Common myeloid progenitor, CD34-positive (primary cell): ENCODE measurements around the gene FUZ.

Experiments used
- CTCF ChIA-PET: fragments of 350-600 bp; sonication (Branson Sonifier 250); formaldehyde crosslinking; loops from one replicate; lab custom pipeline; 2021; ENCODE audit warnings: antibody characterized with exemption; lab: Charles Lee
- POLR2A ChIA-PET: fragments of 350-600 bp; sonication (Branson Sonifier 250); formaldehyde crosslinking; loops from one replicate; lab custom pipeline; 2021; ENCODE audit warnings: antibody characterized with exemption; lab: Charles Lee
- DNase-seq, 3 donors: peaks; one replicate each; pipeline versions ENCODE4 v3.0.0 to v3.0.0-alpha.2; 2013
- H3K27ac ChIP-seq, 2 experiments: 1 replicate in 1 of 2; 2 replicates in 1 of 2; pipeline ENCODE4 v1.7.0; 2013; ENCODE audit warnings: inconsistent platforms in 2 of 2, low read length in 2 of 2, mild to moderate bottlenecking in 2 of 2, low read depth in 1 of 2, moderate library complexity in 1 of 2; ENCODE audit not compliant: severe bottlenecking in 2 of 2, insufficient read depth in 1 of 2, poor library complexity in 1 of 2
- H3K27me3 ChIP-seq, 5 experiments: replicated peaks in 2 of 5; 1 replicate in 3 of 5; 2 replicates in 2 of 5; pipeline versions ENCODE4 v1.6.1 to v1.7.0; 2013; ENCODE audit warnings: low read length in 4 of 5, mild to moderate bottlenecking in 2 of 5, moderate library complexity in 2 of 5, inconsistent platforms in 1 of 5; ENCODE audit not compliant: insufficient read depth in 5 of 5, control insufficient read depth in 4 of 5
- H3K36me3 ChIP-seq, 4 experiments: 1 replicate in 2 of 4; 2 replicates in 2 of 4; pipeline versions ENCODE4 v1.6.1 to v1.7.0; 2013; ENCODE audit warnings: low read length in 3 of 4, control low read depth in 1 of 4, mild to moderate bottlenecking in 1 of 4; ENCODE audit not compliant: control insufficient read depth in 4 of 4, insufficient read depth in 4 of 4
- H3K4me1 ChIP-seq, 4 experiments: 1 replicate in 3 of 4; 2 replicates in 1 of 4; pipeline versions ENCODE4 v1.6.1 to v1.7.1; 2013; ENCODE audit warnings: low read length in 3 of 4, mild to moderate bottlenecking in 3 of 4, control low read depth in 1 of 4, inconsistent platforms in 1 of 4, moderate library complexity in 1 of 4; ENCODE audit not compliant: control insufficient read depth in 4 of 4, insufficient read depth in 4 of 4; ENCODE audit errors: control extremely low read depth in 1 of 4
- H3K4me3 ChIP-seq, 7 experiments: 1 replicate in 4 of 7; 2 replicates in 3 of 7; pipeline versions ENCODE4 v1.5.1 to v1.7.0; 2013; ENCODE audit warnings: mild to moderate bottlenecking in 7 of 7, low read length in 6 of 7, moderate library complexity in 6 of 7, inconsistent platforms in 2 of 7, low read depth in 2 of 7, control low read depth in 1 of 7; ENCODE audit not compliant: insufficient read depth in 4 of 7, control insufficient read depth in 1 of 7; ENCODE audit errors: extremely low read depth in 1 of 7
- H3K9me3 ChIP-seq, 5 experiments: 1 replicate in 4 of 5; 2 replicates in 1 of 5; pipeline versions ENCODE4 v1.6.1 to v1.7.1; 2013; ENCODE audit warnings: low read length in 4 of 5, mild to moderate bottlenecking in 2 of 5, inconsistent platforms in 1 of 5, low read depth in 1 of 5, moderate library complexity in 1 of 5; ENCODE audit not compliant: control insufficient read depth in 4 of 5, insufficient read depth in 2 of 5; ENCODE audit errors: control extremely low read depth in 1 of 5
- WGBS: methylation state at CpG from one replicate; pipeline ENCODE4 v1.1.5; 2013; ENCODE audit not compliant: insufficient coverage; 5-methylcytosine and 5-hydroxymethylcytosine counted together

The FUZ gene

DNA sequence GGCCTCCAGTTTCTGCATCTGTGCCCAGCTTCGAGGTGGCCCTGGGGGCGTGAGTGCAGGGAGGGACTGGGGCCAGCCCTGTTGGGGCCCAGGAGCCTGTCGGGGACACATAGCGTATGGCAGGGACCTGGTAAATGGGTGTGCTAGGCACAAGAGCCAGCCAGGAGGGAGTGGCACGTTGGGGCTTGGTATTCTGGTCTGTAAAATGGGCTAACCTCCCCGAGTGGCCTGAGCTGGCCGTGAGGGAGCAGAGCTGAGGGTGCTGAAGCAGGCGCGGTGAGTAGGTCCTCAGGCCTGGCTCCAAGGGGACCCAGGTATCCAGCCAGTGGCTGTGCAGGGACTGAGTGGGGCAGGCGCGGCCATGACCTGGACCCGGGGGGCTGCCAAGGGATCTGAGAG lies 42.2 kb upstream of the FUZ start:
- Histone ChIP-seq H3K4me3 (no peak overlapping the region), H3K27me3 (no peaks in the 10 kb centered on the region), H3K9me3 (no peaks in the 10 kb centered on the region), H3K27ac (no peak overlapping the region), H3K36me3 (peaks cover 3 to 55% (median 37%) of the 10 kb centered on the region in 4 experiments), H3K4me1 (peaks cover 4 to 18% (median 14%) of the 10 kb centered on the region in 4 experiments)
- 96% methylated on average over 10 of the region's 12 CpGs for WGBS
- POLR2A ChIA-PET = no interaction called here
- no peak for DNase-seq
- CTCF ChIA-PET = no interaction called here

DNA sequence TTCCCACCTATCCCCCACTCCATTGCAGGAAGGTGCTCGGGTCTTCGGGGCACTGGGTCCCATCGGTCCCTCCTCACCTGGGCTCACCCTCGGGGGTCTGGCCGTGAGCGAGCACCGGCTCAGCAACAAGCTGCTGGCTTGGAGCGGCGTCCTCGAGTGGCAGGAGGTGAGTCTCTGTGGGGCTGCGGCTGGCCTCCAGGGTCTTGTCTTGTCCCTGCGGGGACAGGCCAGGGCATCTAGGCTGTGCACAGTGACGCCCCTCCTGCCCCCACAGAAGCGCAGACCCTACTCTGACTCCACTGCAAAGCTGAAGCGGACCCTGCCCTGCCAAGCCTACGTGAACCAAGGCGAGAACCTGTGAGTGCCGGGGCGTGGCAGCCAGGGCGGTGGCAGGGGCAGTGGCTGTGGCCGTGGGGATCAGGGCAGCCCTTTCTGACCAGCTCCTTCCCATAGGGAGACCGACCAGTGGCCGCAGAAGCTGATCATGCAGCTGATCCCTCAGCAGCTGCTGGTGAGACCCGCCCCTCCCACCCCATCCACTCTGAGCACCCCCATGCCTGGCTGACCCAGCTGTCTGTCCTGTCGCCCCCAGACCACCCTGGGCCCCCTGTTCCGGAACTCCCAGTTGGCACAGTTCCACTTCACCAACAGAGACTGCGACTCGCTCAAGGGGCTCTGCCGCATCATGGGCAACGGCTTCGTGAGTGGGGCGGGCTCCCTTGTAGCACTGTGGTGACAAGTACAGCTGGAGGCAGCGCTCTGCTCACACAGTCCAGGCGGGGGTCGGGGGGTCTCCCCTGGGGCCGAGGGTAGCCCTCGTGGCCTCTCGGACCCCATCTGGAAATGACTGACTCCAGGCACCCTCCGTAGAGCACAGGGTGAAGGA lies 41.5 kb upstream of the FUZ start:
- Histone ChIP-seq H3K9me3 (no peaks in the 10 kb centered on the region), H3K4me1 (peaks cover 4 to 24% (median 17%) of the 10 kb centered on the region in 4 experiments), H3K27me3 (no peaks in the 10 kb centered on the region), H3K4me3 (no peak overlapping the region), H3K36me3 (peaks cover 3 to 48% (median 32%) of the 10 kb centered on the region in 4 experiments), H3K27ac (no peak overlapping the region)
- ChIA-PET CTCF (no interaction called here), POLR2A (no interaction called here)
- WGBS = 97% methylated on average over 37 of the region's 39 CpGs
- DNase-seq = no peak

DNA sequence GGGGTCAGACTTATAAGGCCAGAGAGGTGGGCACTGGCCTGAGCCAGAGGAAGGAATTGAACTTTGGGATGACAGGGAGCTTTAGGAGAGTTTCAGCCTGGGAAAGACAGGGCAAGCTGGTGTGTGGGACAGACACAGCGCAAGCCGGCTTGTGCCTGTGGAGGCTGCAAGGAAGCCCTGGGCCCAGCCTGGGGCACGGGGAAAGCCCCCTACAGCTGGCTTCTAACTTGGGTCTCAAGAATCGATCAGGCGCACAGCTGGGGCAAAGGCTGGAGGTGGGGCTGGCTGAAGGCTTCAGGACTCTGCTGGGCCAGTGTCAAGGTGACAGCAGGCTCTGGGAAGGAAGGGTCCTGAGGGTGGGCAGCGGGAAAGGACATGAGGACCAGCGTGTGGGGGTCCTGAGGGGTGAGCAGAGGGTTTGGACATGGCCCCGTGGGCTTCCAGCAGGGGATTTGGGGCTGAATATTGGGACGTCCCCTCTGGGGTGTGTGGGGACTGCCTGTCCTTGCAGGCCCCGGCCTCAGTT lies 40.8 kb upstream of the FUZ start:
- no peak for DNase-seq
- Histone ChIP-seq H3K9me3 (peaks cover 0 to 4% (median 0%) of the 10 kb centered on the region in 5 experiments), H3K27ac (no peak overlapping the region), H3K4me3 (no peak overlapping the region), H3K36me3 (peaks cover 3 to 44% (median 30%) of the 10 kb centered on the region in 4 experiments), H3K4me1 (peaks cover 4 to 26% (median 20%) of the 10 kb centered on the region in 4 experiments), H3K27me3 (no peaks in the 10 kb centered on the region)
- ChIA-PET POLR2A (interaction anchor here (0.7 kb wide), 1 partner anchor 150 kb away, joined by 9 read pairs; no protein-coding TSS in a partner anchor), CTCF (no interaction called here)
- WGBS = 98% methylated on average over 10 of the region's 10 CpGs

DNA sequence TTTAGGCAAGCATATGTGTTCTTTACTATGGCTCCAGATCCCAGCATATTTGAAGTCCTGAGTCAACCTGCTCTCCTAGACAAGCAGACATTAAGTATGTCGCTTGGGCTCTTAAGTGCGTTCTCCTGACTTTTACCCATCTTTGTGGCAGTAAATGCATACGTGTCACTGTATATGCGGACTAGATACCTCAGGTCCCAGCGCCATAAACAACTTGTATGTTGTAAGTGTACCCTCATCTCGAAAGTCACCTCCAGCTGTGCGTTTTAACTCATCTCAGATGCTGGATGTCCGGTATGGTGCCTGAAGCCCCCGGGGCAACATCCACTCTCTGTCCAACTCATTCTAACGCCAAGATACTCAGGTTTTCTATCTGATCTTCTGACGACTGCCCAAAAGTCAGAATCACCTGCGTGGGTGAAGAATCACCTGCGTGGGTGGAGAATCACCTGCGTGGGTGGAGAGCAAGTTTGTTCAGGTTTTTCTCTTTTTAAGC lies 39.6 kb upstream of the FUZ start:
- no peak overlapping the region for H3K27ac ChIP-seq
- H3K27me3 ChIP-seq = no peaks in the 10 kb centered on the region
- ChIA-PET POLR2A (no interaction called here), CTCF (no interaction called here)
- 99% methylated on average over 9 of the region's 14 CpGs for WGBS
- peaks cover 0 to 32% (median 21%) of the 10 kb centered on the region in 4 experiments for H3K36me3 ChIP-seq
- H3K9me3 ChIP-seq = peaks cover 0 to 6% (median 0%) of the 10 kb centered on the region in 5 experiments
- H3K4me3 ChIP-seq = peak overlapping the region in 5 of 7 experiments; percentile 62 to 89 (median 82)
- H3K4me1 ChIP-seq = peaks cover 7 to 38% (median 29%) of the 10 kb centered on the region in 4 experiments
- no peak for DNase-seq

DNA sequence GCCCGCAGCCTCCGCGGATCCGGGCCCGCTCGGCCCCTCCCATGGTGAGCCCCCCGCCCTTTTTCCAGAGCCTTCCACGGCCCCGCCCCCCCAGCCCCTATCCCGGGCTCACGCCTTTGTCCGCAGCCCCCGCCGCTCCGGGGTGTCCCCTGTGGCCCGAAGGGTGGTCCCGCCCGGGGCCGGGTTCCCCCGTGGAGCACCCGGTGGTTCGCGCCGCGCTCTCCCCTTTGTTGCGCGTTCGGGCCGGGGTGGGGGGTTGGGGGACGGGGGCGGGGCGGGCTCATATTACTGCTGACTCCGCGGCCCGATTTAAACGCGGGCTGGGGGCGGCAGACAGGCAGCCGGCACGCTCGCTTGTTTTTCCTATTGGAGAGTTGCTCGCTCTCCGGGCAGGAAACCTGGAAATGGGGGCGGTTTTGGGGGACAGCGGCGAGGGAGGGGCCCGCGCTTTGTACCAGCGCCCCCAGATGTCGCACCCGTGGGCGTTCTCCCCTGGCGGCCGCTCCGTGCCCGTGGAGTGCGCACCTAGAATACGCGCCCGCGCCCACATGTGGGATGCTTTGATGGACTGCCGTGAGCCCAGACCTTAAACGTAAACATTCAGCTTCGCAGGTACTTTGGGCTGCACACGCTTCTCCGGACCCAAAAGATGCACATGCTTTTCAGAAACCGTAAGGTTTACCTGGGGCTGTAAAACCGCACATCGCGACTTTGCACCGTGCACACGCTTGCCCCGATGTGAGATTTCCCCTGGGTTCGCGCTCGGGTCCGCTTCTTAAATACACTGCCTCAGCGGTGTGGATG lies 38.6 kb upstream of the FUZ start:
- peak overlapping the region; percentile 62 to 89 (median 84) for H3K4me3 ChIP-seq
- no peaks in the 10 kb centered on the region for H3K27me3 ChIP-seq
- H3K27ac ChIP-seq = peak overlapping the region in 1 of 2 experiments; percentile 93
- POLR2A ChIA-PET = interaction anchor here (0.8 to 2.1 kb wide), 5 partner anchors 12 to 78 kb away, joined by 3 to 9 read pairs (median 3); partner anchors contain the start of genes ATF5, FUZ and NUP62
- H3K9me3 ChIP-seq = peaks cover 0 to 6% (median 0%) of the 10 kb centered on the region in 5 experiments
- 3% methylated on average over 60 of the region's 78 CpGs for WGBS
- peaks cover 7 to 38% (median 29%) of the 10 kb centered on the region in 4 experiments for H3K4me1 ChIP-seq
- DNase-seq = peak in 1 of 3 donors; percentile 25
- CTCF ChIA-PET = interaction anchor here (1.6 to 2.7 kb wide), 3 partner anchors 13 to 42 kb away, joined by 4 to 11 read pairs (median 10); no protein-coding TSS in a partner anchor
- H3K36me3 ChIP-seq = peaks cover 0 to 23% (median 14%) of the 10 kb centered on the region in 4 experiments

DNA sequence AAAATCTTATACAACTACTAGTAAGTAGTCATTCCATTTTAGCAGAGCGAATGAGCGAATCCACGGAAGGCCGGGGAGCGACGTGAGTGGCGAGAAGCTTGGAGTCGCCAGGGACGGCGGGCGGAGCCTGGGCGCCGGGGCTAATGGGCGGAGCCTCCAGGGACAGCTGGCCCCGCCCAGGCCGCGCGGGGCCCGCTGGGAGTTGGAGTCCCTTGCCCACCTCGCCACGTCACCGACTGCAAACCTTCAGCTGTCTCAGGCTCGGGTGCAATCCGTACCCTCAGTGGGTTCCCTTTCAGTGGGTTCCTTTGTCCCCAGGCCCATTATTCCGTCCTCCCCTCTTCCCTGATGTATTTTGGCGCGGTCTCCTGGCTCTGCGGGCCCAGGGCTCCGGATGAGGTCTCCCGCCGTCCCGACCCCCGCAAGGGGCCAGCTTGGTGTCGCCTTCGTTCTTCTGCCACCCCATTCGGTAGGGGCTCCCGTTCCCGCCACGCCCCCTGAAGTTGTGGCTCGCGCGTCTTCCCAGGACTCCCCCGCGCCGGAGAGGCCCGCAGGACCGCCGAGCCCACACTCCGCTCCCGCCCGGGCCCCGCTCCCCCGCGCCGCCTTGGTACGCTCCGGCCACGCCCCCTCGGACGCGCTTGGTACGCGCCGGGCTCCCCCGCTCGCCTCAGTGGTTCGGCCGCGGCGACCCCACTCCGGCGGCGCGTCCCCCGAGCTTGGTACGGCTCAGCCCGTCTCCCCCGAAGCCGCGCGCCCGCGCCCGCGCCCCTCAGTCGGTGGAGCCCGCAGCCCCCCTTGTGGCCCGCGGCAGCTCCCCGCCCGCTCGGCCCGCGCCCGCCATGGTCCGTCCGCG lies 37.6 kb upstream of the FUZ start, which contains the start of gene PTOV1:
PTOV1 (plus strand) TSS at position 673 of the 856 bp plus-strand sequence.
- 5% methylated on average over 89 of the region's 98 CpGs for WGBS
- peaks cover 0 to 15% (median 9%) of the 10 kb centered on the region in 4 experiments for H3K36me3 ChIP-seq
- H3K27me3 ChIP-seq = no peaks in the 10 kb centered on the region
- peak within 1 kb of the TSS; percentile 62 to 89 (median 84) for H3K4me3 ChIP-seq
- peak; percentile 91 to 95 (median 95) for DNase-seq
- ChIA-PET CTCF (interaction anchor here (0.9 to 2.7 kb wide), 7 partner anchors 14 to 81 kb away, joined by 3 to 11 read pairs (median 4); partner anchors contain the start of gene FUZ), POLR2A (interaction anchor here (0.6 to 2.1 kb wide), 10 partner anchors 13 to 84 kb away, joined by 3 to 9 read pairs (median 4); partner anchors contain the start of genes AKT1S1, ATF5, FUZ and NUP62)
- H3K27ac ChIP-seq = peak within 1 kb of the TSS; percentile 90 to 93
- peaks cover 7 to 38% (median 29%) of the 10 kb centered on the region in 4 experiments for H3K4me1 ChIP-seq
- H3K9me3 ChIP-seq = peaks cover 0 to 6% (median 0%) of the 10 kb centered on the region in 5 experiments
